ENCODE measurements around the gene PHOX2B.

Gene PHOX2B

GRCh38 chr4:41748571-41749475, at the start of gene PHOX2B:
TSS of gene PHOX2B (minus strand) at chr4:41748725. CDS start at chr4:41748610, 115 bp downstream.
- DNase-seq, result no peak

GRCh38 chr4:41797260-41797659, 48.7 kb upstream of the PHOX2B start:
- DNase-seq, result no peak

DNA sequence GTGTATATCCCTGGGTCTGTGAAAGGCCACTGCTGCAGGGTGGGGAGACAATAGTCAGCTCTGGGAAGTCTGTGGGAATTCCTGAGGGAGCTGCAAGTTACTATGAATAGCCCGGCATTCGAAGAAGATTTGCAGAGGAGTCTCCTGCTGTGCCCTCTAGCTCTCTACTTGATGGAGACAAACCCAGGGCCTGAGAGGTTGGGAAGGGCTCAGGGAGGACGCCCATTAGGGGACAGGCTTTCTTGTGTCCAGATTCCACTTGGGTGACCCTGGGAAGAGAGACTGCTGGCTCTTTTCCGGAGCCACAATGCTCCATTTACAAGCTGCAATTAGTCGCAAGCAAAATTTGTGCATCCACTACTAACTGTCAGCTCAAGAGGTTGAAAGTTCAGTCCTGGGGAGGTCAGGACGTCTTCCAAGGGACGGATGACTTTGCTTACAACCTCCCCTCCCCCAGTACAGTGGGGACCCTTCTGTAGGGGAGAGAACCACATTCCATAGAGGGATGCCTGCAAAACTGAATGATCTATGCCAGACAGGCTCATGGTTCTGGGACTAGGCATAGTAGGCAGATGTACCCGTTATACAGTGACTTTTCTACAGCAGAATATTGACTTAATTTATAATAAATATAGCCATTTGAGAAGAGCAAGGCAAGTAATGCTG, 48.2 kb upstream of the PHOX2B start:
- DNase-seq, result no peak

DNA sequence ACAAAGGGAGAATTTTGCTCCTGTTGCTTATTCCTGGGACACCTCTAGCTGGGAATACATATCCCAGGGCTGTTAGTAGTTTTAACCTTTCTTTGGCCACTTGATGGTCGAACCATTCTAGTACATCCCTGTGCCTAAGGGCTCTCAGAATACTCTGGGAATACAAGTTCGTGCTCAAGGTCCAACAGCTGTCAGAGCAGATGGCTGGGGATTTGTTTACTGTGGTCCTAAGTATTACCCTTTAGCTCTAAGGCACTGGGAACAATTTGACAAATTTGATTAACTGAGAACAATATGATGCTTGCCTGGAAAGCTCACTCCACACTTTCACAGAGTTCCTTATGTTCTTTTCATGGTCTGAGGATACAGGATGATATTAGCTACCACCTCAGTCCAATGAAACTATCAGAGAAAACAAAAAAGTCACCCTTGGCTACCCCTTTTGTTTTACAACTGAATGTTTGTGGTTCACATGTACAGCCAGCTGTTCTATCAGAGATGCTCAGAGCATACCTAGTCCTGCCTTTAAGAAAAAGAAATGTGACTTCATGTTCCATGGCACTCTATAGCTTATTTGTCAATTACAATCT, 47.4 kb upstream of the PHOX2B start:
- no peak for DNase-seq

DNA sequence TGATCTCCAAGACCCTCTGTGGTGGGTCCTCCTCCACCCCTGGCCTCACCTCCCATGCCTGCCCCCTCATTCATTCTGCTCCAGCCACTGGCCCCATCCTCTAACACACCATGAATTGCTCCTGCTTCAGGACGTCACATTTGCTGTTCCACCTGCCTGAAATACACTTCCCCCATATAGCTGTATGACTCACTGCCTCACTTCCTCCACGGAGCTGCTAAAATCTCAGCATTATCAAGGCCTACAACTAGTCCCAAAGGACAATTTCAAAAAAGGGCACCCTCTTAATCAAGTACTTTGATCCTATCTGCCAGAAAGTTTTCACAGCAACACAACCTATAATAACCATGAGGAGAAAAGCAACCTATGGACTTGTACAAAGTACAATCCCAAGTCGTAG, 43.6 kb upstream of the PHOX2B start:
- no peak for DNase-seq

GRCh38 chr4:41791557-41791956, 43.0 kb upstream of the PHOX2B start:
- DNase-seq, result no peak

DNA sequence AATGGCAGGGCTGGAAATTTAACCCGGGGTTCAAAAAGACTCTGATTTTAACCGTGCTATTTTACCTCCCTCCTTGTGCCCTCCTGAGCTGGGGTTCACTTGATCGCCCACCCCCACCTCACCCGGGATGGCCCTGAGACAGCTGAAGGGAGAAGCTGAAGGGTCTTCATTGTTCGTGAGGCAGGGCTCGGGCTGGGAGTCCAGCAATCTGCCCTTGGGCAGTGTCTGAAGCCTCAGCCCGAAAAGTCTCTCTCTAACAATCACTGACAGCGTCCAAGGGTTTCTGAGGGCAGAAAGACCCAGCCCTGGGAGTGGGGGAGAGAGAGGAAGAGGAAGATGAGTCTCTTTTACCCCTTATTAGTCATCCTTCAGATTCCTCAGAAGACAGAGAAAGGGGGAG, 39.4 kb upstream of the PHOX2B start:
- no peak for DNase-seq

DNA sequence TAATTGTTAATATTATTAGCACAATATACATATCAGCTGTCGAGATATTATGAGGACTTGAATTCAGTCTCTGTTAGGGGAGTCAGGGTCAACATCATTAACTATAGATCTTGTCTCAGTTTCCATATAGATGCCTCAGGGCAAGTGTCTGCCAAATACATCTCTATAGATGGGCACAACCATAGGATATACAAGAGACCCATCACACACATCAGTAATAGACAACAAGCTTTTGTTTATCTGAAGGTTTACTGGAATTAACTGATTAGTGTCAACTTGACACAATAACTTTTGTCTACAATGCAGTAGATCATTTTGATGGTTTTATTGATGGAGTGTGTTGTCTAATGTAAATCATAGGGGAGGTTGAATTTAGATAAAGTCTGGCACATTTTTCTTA, 37.1 kb upstream of the PHOX2B start:
- no peak for DNase-seq

- DNase-seq, result no peak
Observed at GRCh38 chr4:41784191-41784979, 35.9 kb upstream of the PHOX2B start.

- no peak for DNase-seq
Observed at GRCh38 chr4:41776466-41776865, 27.9 kb upstream of the PHOX2B start.

DNA sequence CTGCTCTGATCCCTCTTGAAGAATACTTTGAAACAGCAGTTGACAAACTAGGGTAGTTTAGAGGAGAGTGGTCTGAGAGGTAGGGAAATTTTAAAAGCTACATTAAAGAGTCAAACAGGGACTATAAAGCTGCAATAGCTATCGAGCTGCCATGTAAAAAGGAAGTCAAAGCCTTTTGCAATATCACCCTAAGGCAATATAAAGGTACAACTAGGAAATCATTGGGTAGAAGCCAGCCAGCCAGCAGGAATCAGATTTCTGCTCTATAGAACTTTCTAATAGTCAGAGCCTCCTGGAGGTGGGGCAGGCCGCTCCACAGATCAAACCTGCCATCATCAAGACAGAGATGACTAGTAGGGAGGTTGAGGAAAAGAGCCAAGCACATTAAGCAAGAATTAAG, 15.2 kb upstream of the PHOX2B start:
- no peak for DNase-seq

DNA sequence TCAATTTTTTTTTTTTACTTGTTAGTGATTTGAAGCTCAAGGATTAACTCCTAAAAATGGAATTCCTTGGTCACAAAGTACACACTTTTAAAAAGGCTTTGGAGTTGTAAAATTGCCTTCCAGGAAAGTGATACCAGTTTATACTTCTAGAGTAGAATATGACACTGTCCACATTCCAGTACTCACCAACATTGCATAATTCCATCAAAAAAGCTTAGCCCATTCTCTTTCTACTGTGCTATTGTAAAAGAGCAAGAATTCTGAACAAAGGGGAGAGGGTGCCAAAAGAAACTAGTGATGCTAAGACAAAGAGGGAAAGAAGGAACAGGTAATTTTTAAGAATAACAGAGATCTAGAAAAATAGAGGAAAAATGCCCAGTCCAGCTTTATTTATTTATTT, 10.4 kb upstream of the PHOX2B start:
- DNase-seq, result no peak

- no peak for DNase-seq
Observed at GRCh38 chr4:41757521-41758156, 9.1 kb upstream of the PHOX2B start.

- DNase-seq, result no peak
Observed at GRCh38 chr4:41753942-41754341, 5.4 kb upstream of the PHOX2B start.

DNA sequence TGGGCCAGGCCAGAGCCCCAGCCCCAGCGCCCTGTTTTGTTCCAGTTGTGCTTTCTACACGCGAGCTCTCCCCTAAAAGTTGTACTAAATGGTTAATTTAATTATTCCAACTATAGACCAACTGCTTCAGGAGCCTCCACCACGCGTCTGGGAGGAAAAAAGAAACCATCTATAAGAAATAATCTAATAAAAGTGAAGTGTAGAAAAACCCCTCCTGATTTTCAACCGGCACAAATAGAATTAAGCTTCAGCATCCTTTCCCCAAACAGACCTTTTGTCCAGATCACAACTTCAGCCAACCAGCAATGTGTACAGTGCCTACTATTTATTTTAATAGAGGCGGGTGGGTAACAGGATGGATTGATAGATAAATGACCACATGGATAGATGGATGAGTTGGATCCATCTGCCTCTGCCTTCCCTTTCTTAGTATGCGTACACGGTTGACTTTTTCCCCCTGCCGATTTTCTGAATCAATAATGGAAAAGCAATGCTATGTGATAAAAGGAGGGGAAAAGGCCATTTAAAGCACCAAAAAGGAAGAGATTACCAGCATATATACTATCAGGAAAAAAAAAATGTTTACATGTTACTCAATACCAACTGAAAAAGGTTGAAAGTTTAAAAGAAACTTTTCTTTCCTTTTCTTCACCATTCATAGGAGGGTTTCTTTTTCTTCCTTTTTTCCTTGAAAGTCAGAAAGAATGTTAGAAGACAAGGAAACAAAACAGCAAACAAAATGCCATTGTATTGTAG, 3.7 kb upstream of the PHOX2B start:
- no peak for DNase-seq

DNA sequence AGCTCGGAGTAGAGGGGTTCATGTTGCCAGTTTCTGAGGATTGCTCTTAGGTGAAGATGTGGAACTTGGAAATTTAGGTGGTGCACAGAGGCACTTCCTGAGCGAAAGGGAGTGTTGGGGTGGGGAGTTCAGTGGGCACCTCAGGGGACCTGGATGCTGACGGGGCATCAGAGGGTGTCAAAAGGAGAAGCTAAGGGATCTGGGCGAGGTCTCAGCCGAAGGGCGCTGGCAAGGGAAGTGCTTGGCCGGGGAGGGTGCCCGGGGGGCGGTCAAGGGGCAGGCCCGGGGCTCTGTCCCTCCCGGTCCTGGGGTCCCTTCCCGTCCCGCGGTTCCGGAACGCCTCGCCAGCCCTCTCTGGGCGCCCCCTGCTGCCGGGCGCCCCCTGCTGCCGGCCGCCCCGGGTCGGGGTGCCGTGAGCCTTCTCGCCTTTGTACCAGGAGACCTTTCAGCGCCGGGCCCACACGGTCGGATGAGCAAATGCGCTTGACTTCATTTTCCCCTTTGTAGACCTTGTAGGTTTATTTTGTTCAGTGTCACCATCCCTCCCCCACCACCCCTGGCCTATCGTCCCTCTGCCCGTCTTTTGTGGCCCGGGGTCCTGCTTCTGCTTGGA, 3.0 kb upstream of the PHOX2B start:
- no peak for DNase-seq

DNA sequence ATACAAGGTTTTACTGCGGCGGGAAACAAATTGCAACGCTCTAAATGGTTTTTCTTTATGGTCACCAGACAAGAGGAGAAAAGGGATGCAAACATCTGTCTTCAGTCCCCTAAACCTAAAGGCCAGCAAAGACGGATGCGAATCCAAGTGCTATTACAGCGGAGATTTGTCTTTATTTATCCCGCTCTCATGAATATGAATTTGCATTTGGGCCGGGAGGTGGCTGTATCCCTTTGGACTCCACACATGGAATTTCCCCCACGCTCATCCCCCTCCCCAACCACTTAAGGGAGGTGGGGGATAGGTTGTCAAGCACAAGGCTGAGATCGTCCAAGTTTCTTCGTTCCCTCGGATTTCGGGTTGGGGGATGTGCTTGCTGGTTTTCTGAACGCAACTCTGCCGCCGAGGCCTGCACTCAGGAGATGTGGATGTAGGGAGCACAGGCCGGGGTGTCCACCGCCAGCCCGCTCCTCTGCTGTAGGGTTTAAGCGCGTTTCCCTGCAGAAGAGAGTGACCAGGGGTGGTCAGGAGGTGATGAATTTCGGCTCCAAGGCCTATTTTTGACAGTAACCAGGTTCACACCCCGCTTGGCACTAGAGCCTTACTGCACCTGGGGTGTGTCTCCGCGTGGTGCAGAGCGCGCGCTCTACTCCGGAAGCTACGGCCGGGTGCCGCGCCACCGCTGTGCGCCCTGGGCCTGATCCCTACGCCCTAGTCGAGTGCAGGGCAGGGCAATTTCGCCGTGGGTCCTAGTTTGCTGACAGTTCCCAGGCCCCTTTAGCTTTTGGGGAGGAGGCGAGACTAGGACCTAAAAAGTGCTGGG, 2.3 kb upstream of the PHOX2B start:
- no peak for DNase-seq

DNA sequence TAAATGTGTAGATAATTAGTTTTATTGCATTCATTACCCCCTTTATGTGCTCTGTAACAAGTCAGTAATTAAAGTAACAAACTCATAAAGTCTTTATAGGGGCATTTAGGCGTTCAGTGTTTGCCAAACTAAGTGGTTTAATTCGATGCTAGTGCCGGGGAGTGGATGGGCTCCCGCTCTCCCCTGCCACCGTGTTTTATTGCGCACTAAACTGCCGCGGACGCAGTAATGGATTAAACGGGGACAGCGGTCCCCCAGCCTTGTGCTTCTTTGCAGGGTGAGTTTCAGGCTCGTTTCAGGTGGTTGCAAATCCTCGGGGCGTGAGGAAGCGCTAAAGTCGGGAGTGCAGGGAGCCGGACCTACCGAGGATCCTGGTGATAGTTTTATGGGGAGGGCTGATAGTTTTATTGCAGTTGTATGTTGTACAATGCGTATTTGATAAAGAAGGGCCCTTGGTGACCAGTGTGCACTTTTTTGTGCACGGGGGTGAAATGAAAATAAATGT, 1.6 kb upstream of the PHOX2B start:
- DNase-seq, result no peak

DNA sequence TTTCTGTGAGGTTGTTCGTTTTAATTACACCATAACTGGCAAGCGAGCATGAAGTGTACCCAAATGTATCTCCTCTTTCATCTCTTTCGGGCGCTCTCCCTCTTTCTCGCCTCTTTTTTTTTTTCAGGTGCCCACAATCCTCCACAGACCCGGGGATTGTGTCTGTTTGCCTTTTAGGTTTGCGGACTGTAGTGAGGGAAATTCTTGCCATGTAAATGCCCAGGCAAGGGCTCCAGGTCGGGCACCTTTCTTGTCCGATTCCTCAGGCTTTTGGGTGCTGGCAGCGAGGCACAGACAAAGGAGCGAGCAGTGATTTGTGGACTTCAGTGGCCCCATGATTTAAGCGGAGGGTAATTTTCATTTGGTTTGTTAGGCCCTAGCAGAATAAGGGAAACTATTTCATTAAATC, 1.1 kb upstream of the PHOX2B start:
- no peak for DNase-seq

DNA sequence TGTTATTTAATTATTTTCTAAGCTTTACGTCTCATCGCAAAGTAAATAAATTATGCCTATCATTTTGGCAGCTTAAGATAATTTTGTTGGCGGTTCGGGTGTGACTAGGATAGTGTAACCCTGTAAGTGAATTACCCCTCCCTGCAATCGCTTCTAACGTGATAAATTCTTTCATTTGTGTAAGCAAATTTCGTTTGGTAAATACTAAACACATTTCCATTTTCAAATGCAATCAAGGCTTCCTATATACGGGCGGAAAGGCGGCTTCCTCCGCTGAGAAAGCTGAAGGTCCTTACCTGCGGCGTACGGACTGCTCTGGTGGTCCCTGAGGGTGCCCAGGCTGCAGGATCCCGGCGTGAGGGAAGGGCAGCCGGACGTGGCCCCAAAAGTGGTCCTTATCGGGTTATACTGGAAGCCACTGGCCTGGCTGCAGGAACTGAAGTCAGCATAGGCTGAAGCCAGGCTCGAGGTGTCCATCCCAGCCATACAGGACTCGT, 403 bp downstream of the PHOX2B start:
- no peak for DNase-seq
